PFSK-1 (cell line): ENCODE measurements around the gene MYL7.

ENCODE experiments used
- FOXP2 ChIP-seq: optimal IDR thresholded peaks from 2 replicates; pipeline ENCODE3; 2011; ENCODE audit warnings: borderline replicate concordance, control low read depth, inconsistent platforms; ENCODE audit not compliant: insufficient read depth; ENCODE audit errors: extremely low read length, extremely low read depth
- POLR2AphosphoS5 ChIP-seq: IDR thresholded peaks from 2 replicates; pipeline ENCODE4 v1.6.1; 2012; ENCODE audit warnings: low read depth, mild to moderate bottlenecking, control low read depth, low read length, moderate library complexity
- SIN3A ChIP-seq: IDR thresholded peaks from 2 replicates; pipeline ENCODE4 v1.6.1; 2012; ENCODE audit warnings: mild to moderate bottlenecking, low read length, moderate library complexity, borderline replicate concordance; ENCODE audit not compliant: insufficient read depth
- TAF1 ChIP-seq: IDR thresholded peaks from 2 replicates; pipeline ENCODE4 v1.6.1; 2012; ENCODE audit warnings: low read length, control low read depth, borderline replicate concordance; ENCODE audit not compliant: insufficient read depth
- TF ChIP-seq, protein P1 (sequence below), 2 experiments: IDR thresholded peaks; 2 replicates each; pipeline versions ENCODE4 v1.6.1 to v1.8.0; 2011 to 2012; ENCODE audit warnings: low read depth in 2 of 2, low read length in 2 of 2, control low read depth in 1 of 2, inconsistent platforms in 1 of 2, mild to moderate bottlenecking in 1 of 2, moderate library complexity in 1 of 2; ENCODE audit not compliant: insufficient read depth in 1 of 2

Gene MYL7

DNA sequence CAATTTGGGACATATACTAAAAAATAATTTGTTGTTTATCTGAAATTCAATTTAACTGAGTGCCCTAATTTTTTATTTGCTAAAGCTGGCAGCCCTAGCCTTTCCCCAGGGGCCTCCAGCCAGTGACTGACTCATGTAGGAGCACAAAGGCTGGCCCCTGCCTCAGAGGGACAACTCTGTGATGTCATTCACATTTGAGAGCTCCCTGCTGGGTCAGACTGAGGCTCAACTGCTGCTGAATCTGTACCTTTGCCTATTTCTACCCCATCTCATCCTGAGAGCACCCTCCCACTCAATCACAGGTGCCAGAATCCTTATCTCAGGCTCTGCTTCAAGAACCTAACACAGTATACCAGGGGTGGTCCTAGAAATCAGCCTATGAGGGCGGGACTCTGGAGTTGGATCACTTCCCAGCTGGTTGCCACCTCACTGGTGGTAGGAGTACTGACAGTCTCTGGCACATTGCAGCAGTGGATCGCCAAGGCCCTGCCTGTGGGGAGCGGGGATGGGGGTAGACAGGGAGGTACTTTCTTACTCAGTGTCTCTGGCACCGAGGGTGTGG, 36.5 kb upstream of the MYL7 start:
- TF ChIP-seq, protein P1, sequence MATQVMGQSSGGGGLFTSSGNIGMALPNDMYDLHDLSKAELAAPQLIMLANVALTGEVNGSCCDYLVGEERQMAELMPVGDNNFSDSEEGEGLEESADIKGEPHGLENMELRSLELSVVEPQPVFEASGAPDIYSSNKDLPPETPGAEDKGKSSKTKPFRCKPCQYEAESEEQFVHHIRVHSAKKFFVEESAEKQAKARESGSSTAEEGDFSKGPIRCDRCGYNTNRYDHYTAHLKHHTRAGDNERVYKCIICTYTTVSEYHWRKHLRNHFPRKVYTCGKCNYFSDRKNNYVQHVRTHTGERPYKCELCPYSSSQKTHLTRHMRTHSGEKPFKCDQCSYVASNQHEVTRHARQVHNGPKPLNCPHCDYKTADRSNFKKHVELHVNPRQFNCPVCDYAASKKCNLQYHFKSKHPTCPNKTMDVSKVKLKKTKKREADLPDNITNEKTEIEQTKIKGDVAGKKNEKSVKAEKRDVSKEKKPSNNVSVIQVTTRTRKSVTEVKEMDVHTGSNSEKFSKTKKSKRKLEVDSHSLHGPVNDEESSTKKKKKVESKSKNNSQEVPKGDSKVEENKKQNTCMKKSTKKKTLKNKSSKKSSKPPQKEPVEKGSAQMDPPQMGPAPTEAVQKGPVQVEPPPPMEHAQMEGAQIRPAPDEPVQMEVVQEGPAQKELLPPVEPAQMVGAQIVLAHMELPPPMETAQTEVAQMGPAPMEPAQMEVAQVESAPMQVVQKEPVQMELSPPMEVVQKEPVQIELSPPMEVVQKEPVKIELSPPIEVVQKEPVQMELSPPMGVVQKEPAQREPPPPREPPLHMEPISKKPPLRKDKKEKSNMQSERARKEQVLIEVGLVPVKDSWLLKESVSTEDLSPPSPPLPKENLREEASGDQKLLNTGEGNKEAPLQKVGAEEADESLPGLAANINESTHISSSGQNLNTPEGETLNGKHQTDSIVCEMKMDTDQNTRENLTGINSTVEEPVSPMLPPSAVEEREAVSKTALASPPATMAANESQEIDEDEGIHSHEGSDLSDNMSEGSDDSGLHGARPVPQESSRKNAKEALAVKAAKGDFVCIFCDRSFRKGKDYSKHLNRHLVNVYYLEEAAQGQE (IDR thresholded peaks at IDR 0.05; ENCODE audit: insufficient read depth in 1 of 2, low read depth in 2 of 2, low read length in 2 of 2): no peak
- TF ChIP-seq TAF1 (no peak), SIN3A (no peak), POLR2AphosphoS5 (no peak), FOXP2 (no peak)

DNA sequence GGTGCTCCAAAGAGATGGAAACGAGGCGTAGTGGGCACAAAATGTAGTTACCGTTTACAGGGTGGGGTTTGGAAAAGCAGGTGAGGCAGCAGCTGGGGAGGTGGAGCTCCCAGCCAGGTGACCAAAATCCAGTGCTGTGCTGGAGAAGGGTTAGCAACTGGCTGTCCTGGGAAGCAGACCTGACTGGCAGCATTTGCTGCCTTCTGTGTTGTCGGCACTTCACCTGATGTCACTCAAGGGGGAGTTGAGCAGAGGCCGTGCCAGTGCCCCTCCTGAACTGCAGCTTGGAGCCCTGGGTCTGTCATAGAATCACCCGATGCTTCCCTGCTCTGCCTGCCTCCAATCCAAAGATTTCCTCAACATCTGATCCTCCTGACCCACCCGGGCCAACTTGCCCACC, 35.4 kb upstream of the MYL7 start:
- no peak for TF ChIP-seq POLR2AphosphoS5
- TF ChIP-seq FOXP2: no peak
- no peak for TF ChIP-seq SIN3A
- no peak for TF ChIP-seq TAF1
- TF ChIP-seq, protein P1 (IDR thresholded peaks at IDR 0.05; ENCODE audit: insufficient read depth in 1 of 2, low read depth in 2 of 2, low read length in 2 of 2): no peak

DNA sequence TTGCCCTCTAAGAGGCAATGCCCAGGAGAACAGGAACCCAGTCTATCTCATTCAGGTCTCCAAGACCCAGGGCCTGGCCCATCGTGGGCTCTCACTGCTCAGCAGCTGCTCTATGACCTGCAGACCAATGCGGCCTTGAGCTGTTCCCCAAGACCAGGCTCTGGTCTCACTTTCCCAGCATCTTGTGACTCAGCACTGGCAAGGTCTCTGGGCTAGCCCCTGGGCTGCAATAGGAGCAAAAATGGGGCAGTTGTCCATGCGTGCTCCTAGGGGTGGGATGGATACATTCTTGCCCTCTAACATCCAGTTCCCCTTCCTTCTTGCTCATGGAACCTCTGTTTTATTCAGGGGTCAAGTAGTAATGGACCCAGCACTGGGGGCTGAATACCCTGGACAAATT, 34.6 kb upstream of the MYL7 start:
- TF ChIP-seq SIN3A (no peak), FOXP2 (no peak), POLR2AphosphoS5 (no peak), TAF1 (no peak)
- TF ChIP-seq, protein P1 (IDR thresholded peaks at IDR 0.05; ENCODE audit: insufficient read depth in 1 of 2, low read depth in 2 of 2, low read length in 2 of 2): no peak

DNA sequence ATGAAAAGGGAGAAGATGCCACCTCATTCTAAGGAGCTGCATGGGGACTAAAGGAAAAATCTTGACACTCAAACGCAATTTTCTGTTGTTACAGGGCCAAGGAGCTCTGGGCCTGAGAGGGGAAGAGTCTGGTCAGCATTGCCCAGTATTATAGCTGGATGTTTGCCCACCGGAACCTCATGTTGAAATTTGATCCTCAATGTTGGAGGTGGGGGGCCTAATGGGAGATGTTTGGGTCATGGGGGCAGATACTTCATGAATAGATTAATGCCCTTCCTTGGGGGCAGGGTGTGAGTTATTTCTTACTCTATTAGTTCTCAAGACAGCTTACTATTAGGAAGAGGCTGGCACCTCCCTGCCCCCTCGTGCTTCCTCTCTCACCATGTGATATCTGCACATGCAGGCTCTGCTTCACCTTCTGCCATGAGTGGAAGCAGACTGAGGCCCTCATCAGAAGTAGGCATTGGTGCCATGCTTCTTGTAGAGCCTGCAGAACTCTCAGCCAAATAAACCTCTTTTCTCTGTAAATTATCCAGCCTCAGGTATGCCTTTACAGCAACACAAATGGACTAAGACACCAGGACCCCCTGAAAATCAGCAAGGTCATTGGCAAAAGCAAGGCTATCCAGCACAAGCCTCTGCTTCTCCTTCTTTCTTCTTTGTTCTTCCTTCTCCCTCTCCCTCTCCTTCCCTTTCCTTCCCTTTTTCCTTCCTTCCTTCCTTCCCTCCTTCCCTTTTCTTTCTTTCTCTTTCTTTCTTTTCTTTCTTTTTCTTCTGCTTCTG, 33.0 kb upstream of the MYL7 start:
- TF ChIP-seq, protein P1 (IDR thresholded peaks at IDR 0.05; ENCODE audit: insufficient read depth in 1 of 2, low read depth in 2 of 2, low read length in 2 of 2): no peak
- no peak for TF ChIP-seq SIN3A
- TF ChIP-seq TAF1: no peak
- TF ChIP-seq FOXP2: no peak
- TF ChIP-seq POLR2AphosphoS5: no peak
